Subcutaneous abdominal adipose tissue (tissue), 5 donors: ENCODE data around the gene AVPR2.

Source experiments
- H3K27ac ChIP-seq: one replicate; pipeline ENCODE4 v1.7.0; 2013; ENCODE audit warnings: low read depth, mild to moderate bottlenecking, inconsistent platforms, low read length, moderate library complexity
- H3K27me3 ChIP-seq, 5 donors: one replicate each; pipeline ENCODE4 v1.7.0; 2013; ENCODE audit warnings: low read length in 5 of 5, inconsistent platforms in 1 of 5; ENCODE audit not compliant: control insufficient read depth in 5 of 5, insufficient read depth in 4 of 5
- H3K36me3 ChIP-seq, 5 donors: one replicate each; pipeline ENCODE4 v1.7.0; 2013; ENCODE audit warnings: low read length in 5 of 5; ENCODE audit not compliant: control insufficient read depth in 5 of 5, insufficient read depth in 5 of 5
- H3K4me1 ChIP-seq, 5 donors: one replicate each; pipeline ENCODE4 v1.7.0; 2013; ENCODE audit warnings: low read length in 5 of 5, mild to moderate bottlenecking in 3 of 5, moderate library complexity in 1 of 5; ENCODE audit not compliant: control insufficient read depth in 5 of 5, insufficient read depth in 5 of 5
- H3K4me3 ChIP-seq, 5 donors: one replicate each; pipeline ENCODE4 v1.7.0; 2013; ENCODE audit warnings: low read length in 5 of 5, low read depth in 1 of 5
- H3K9ac ChIP-seq, 5 donors: one replicate each; pipeline ENCODE4 v1.7.0; 2013; ENCODE audit warnings: low read length in 5 of 5, mild to moderate bottlenecking in 4 of 5, moderate library complexity in 3 of 5
- H3K9me3 ChIP-seq, 5 donors: one replicate each; pipeline ENCODE4 v1.7.0; 2013; ENCODE audit warnings: low read length in 5 of 5; ENCODE audit not compliant: control insufficient read depth in 5 of 5
- donor health status: healthy.
- donor health status: healthy.
- donor health status: healthy.
- donor health status: healthy.
- donor health status: healthy.

AVPR2 gene

DNA sequence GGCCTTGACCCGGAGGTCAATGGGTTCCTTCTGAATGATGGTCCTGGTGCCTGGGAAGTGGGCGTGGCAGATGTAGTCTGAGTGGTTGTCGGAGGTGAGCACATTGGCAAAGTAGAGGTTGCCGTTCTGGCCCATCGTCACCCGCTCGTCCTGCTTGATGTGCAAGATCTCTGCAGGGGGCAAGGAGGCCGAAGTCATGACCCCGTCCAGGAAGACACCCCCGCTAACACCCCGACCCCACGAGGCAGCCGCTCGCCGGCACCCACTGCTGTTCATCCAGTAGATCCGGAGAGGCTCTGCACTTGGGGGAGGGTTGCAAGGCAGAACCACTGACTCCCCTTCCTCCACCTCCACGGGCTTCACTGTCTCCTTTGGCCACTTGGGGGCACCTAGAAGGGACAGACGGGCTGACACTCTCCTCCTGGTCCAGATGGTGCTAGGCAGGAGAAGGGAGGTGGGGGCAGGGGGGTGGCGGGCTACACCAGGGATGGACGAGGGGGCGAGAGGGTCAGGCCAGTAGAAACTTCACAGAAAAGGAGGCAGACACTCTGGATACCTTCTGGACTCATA lies 33.6 kb upstream of the AVPR2 start:
- H3K27me3 ChIP-seq = peaks cover 16 to 62% (median 56%) of the 10 kb centered on the region in 5 donors
- H3K4me1 ChIP-seq = no peaks in the 10 kb centered on the region
- no peak overlapping the region for H3K4me3 ChIP-seq
- peaks cover 0 to 6% (median 0%) of the 10 kb centered on the region in 5 donors for H3K9me3 ChIP-seq
- no peaks in the 10 kb centered on the region for H3K36me3 ChIP-seq
- H3K9ac ChIP-seq = no peak overlapping the region
- H3K27ac ChIP-seq = no peak overlapping the region

DNA sequence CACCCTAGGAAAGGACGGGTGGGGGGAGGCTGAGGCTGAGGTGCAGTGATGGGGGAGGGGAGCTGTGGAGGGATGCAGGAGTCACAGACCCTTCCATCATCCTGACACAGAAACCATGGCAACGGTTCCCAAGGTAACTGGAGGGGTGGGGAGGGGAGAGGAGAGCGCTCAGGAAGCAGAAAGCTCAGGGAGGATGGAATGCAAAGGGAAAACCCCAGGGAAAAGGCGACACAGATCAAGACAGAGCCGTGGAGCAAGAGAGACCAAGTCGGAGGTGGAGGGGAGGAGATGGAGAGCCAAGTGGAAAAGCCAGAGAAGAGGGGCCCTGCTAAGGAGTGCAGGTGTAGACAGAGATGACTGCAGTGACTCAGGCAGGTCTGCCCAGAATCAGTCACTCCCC lies 33.0 kb upstream of the AVPR2 start:
- Histone ChIP-seq H3K9me3 (peaks cover 0 to 6% (median 0%) of the 10 kb centered on the region in 5 donors), H3K27ac (no peak overlapping the region), H3K27me3 (peaks cover 18 to 67% (median 60%) of the 10 kb centered on the region in 5 donors), H3K36me3 (no peaks in the 10 kb centered on the region), H3K4me3 (no peak overlapping the region), H3K9ac (no peak overlapping the region), H3K4me1 (no peaks in the 10 kb centered on the region)

DNA sequence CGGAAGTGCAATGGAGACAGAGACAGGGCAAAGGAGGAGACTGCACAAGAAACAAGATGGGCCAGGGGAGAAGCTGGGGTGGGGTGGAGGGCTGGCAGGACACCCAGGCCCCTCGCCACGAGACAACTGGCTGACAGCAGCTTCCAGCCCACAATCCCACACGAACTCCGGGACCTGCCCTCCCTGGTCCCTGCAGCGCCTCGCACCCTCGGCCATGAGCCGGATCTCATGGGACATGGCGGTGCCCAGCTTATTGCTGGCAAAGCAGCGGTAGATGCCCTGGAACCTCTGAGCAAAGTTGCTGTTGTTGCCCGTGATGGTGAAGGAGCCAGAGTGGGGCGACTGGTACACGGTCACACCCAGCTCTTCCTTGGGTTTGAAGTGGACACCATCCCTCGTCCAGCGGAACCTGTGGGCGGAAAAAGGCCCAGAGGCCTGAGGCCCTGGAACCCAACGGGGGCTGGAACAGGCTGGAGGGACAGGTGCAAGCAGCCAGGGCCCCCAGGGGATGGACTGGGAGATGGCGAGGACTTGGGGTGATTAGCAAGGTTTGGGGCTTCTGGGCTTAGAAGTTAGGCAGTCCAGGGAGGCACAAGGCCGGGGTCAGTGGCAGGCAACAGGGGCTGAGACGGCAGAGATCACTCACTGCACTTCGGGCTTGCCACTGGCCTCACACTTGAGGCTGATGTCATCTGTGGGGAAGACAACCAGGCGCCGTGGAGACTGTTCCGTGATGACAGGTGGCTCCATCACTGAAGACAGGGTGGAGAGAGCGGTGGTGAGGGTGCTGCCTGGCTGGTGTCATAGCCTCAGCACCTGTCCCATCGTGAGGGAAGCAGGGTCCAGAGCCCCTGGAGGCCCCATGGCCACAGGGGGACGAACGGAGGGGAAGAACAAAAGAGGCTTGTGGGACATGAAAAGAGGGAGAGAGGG lies 32.3 kb upstream of the AVPR2 start:
- Histone ChIP-seq H3K36me3 (no peaks in the 10 kb centered on the region), H3K4me1 (no peaks in the 10 kb centered on the region), H3K9me3 (peaks cover 0 to 2% (median 0%) of the 10 kb centered on the region in 5 donors), H3K27ac (no peak overlapping the region), H3K9ac (no peak overlapping the region), H3K27me3 (peaks cover 18 to 67% (median 57%) of the 10 kb centered on the region in 5 donors), H3K4me3 (no peak overlapping the region)

DNA sequence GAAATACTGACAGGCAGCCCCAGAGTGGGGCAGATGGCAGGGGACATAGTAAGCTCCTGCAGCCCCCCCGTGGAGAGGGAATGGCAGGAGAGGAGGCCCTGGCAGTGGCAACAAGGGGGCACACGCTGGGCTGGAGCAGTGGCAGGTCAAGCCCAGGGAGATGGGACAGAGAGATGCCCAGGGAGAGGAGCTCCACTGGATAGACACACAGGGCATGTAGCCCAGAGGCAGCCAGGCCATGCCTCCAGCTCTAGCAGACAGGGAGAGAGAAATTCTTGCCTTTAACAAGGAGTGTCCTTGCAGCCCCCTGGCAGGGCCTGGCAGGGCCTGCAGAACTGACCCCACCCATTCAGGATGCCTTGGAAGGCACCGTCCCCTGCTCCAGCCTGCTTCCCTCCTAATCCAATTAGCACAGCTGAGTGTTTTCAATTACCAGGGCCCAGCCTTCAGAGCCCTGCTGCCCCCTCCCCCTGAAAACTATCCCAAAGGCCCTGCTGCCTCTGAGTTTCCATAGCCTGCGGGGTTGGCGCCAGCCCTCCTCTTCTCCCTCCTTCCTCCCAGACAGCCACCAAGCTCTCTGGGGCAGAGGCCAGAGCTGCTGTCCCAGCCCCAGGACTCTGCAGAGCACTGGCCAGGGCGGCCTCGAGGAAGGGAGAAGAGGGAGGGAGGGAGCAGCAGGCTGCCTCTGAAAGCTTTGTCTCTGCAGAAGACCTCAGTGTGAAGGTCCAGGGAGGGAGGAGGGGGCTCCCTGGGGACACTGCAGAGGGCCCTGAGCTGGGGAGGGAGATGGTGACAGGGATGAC lies 31.0 kb upstream of the AVPR2 start:
- Histone ChIP-seq H3K4me3 (no peak overlapping the region), H3K9me3 (peaks cover 0 to 2% (median 0%) of the 10 kb centered on the region in 5 donors), H3K27ac (no peak overlapping the region), H3K27me3 (peaks cover 26 to 66% (median 57%) of the 10 kb centered on the region in 5 donors), H3K36me3 (no peaks in the 10 kb centered on the region), H3K9ac (no peak overlapping the region), H3K4me1 (no peaks in the 10 kb centered on the region)

DNA sequence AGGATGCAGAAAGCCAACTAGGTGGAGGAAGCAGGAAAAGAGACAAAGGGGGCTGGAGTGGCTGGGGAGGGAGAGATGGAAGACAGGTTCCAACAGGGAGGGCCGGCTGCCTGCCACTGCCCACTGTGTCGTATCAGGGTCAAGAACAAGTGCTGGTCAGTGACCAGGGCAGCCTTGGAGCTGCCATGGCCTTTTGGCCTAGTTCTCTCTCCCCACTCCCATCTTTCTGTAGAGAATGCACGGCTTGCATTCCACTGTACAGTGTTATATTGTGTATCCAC lies 30.4 kb upstream of the AVPR2 start:
- Histone ChIP-seq H3K4me3 (no peak overlapping the region), H3K36me3 (no peaks in the 10 kb centered on the region), H3K9ac (no peak overlapping the region), H3K9me3 (peaks cover 0 to 2% (median 0%) of the 10 kb centered on the region in 5 donors), H3K27me3 (peaks cover 26 to 65% (median 59%) of the 10 kb centered on the region in 5 donors), H3K4me1 (no peaks in the 10 kb centered on the region), H3K27ac (no peak overlapping the region)

DNA sequence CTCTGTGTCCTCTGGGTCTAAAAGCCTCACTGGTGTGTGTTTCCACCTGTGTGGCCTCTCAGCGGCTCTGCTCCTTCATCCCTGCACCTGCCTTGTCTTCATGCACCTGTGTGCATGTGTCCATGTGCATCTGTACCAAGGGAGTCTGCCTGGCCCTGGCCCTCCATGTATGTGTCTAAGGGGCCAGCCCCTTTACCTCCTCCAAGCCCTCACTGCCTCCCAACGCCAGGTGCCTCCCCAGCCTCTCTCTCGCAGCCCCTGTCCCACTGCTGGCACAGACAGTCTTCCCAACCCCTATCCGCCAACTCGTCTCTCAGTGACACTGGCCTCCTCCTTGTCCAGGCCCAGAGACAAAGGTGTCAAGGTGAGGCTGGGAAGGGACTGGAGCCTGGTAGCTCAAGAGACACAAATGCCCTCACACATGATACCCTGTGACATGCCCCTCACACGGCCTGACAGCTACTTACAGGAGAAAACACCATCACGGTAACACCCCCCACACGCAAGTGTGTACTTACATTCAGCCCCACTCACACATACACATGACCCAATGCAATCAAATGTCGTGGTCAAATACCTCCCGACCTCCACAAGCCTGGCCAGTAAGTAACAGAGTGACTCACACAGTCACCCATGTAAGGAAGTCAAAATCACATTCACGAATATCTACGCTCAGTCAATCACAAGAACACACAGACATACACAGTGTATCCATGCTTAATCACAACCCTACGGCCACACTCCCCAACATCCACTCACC lies 29.9 kb upstream of the AVPR2 start:
- no peaks in the 10 kb centered on the region for H3K36me3 ChIP-seq
- H3K4me3 ChIP-seq = no peak overlapping the region
- peaks cover 0 to 2% (median 0%) of the 10 kb centered on the region in 5 donors for H3K9me3 ChIP-seq
- peaks cover 27 to 65% (median 59%) of the 10 kb centered on the region in 5 donors for H3K27me3 ChIP-seq
- no peak overlapping the region for H3K27ac ChIP-seq
- H3K9ac ChIP-seq = no peak overlapping the region
- H3K4me1 ChIP-seq = no peaks in the 10 kb centered on the region

DNA sequence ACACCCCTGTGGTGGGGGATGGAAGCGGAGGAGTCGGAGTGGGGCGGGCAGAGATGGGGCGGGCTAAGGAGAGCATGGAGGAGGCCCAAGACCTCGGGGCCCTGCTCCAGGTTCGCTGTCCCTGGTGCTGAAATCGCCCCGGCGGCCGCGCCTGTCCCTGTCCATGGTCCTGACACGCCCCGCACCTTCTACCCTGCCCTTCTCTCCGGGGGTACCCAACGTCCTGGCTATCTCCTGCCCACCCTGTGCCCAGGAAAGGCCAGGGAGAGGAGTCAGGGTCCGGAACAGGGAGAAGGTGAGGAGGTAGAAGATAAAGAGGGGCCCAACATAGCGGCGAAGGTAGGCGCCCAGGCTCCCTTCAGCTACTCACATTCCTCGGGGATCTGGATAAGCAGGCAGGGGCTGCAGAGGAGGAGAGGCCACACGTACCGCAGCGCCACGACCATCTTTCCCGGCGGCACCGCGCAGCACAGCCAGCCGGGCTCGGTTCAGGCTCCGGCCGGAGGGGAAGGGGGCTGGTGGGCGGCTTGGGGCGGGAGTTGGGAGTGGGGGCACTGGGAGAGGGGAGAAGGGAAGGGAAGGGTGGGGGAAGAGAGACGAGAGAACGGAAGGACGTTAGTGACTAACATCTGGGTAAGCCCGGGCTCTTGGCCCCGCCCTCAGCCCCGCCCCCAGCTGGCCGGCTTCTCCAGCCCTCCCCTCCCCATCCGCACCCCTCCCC lies 28.9 kb upstream of the AVPR2 start:
- Histone ChIP-seq H3K4me1 (no peaks in the 10 kb centered on the region), H3K36me3 (no peaks in the 10 kb centered on the region), H3K27ac (no peak overlapping the region), H3K4me3 (no peak overlapping the region), H3K9ac (no peak overlapping the region), H3K9me3 (peaks cover 0 to 2% (median 0%) of the 10 kb centered on the region in 5 donors), H3K27me3 (peaks cover 27 to 66% (median 62%) of the 10 kb centered on the region in 5 donors)

DNA sequence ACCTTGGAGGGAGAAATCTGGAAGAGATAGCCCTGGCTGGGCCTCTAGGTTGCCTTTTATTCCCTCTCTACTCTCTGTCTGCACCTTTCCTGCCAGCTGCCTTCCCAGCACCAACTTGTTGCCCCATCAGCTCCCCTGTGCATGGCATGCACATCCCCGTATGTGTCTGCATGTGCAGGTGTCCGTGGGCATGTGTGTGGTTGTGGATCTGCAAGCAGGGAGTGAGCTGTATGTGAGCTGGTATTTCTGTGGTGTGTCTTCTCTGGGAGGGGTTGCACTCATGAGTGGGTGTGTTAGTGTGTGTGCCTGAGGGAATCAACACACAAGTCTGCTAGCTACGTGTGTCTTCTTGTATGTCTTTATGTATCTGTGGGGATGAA lies 28.4 kb upstream of the AVPR2 start:
- Histone ChIP-seq H3K36me3 (no peaks in the 10 kb centered on the region), H3K9me3 (peaks cover 0 to 2% (median 0%) of the 10 kb centered on the region in 5 donors), H3K27me3 (peaks cover 28 to 67% (median 63%) of the 10 kb centered on the region in 5 donors), H3K9ac (no peak overlapping the region), H3K4me3 (no peak overlapping the region), H3K4me1 (no peaks in the 10 kb centered on the region), H3K27ac (no peak overlapping the region)

DNA sequence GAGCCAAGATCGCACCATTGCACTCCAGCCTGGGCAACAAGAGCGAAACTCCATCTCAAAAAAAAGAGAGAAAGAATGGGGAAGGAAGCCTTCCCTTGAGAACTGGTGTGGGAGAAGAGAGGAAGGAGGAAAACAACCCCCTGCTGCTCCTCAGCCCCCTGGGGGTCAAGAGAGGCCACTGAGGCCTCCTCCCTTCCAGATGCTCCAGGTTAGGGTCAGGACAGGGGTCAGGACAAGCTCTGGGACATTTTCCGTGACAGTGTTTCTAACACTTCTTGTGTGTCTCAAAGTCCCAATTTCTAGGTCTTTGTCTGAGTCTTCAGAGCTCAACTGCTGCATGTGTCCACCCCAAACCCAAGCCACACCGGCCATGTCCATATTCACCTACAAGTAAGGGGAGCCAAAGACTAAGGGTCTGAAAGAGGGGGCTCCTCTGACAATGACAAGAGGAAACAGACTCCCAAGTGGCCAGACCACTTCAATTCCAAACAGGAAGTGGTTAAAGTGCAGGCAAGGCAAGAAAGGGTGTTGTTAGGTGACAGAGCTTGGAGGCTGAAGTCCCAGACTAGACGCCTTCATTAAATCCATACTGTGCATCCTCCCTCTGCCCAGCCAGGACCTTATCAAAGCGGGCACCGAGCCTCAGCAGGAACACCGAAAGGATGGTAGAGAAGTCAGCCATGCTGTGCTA lies 26.8 kb upstream of the AVPR2 start:
- Histone ChIP-seq H3K27me3 (peaks cover 32 to 74% (median 67%) of the 10 kb centered on the region in 5 donors), H3K9me3 (peaks cover 0 to 2% (median 0%) of the 10 kb centered on the region in 5 donors), H3K36me3 (no peaks in the 10 kb centered on the region), H3K27ac (no peak overlapping the region), H3K9ac (no peak overlapping the region), H3K4me1 (no peaks in the 10 kb centered on the region), H3K4me3 (no peak overlapping the region)
